K562 (cell line): Measurements from ENCODE around the gene CCT3. TPM values are rescaled to one million over a fixed set of nuclear protein-coding genes. Genes with fewer than 3 reads are reported as not detected.
A peak's percentile ranks its signal among the peaks of the same experiment; 100 is the strongest.

ENCODE experiments used
- ATAC-seq: fragments of 200-7000 bp; cut with Tn5 transposase; 3 replicates; pipeline ENCODE4 v1.9.1; 2020; ENCODE audit warnings: moderate library complexity
- BruUV-seq: library from RNA; stranded (reverse); fragments of 400-500 nt; replicated peaks from 2 replicates; lab custom pipeline; 2021; lab: Mats Ljungman, UMichigan
- CTCF ChIA-PET: fragments of 300-600 bp; formaldehyde crosslinking; extraction: SDS; loops from one replicate; lab custom pipeline; 2021; ENCODE audit warnings: low intra/inter-chr PET ratio; lab: Yijun Ruan, JAX
- POLR2A ChIA-PET: fragments of 300-600, 350-650 bp; sonication (Branson Sonifier 250); formaldehyde crosslinking; extraction: SDS; loops from one replicate; lab custom pipeline; 2021; ENCODE audit warnings: antibody characterized with exemption, inconsistent platforms; lab: Yijun Ruan, JAX
- DNase-seq, 4 experiments: peaks; one replicate each; pipeline versions ENCODE4 v3.0.0 to v3.0.0-alpha.2; 2011 to 2018; ENCODE audit warnings: low spot score in 3 of 4, mixed read lengths in 3 of 4; ENCODE audit errors: extremely low read depth in 1 of 4
- FAIRE-seq: peaks from 2 replicates; lab custom pipeline; 2011; peaks lifted over from hg19 to GRCh38; lab: Jason Lieb, UNC
- H2AFZ ChIP-seq: 2 replicates; pipeline ENCODE4 v1.6.0; 2011; ENCODE audit warnings: low read depth, low read length, control low read depth, inconsistent platforms
- H3K27ac ChIP-seq: fragments of 200-600 bp; 3 replicates; pipeline ENCODE4 v1.8.0; 2011; ENCODE audit warnings: low read depth, mild to moderate bottlenecking, control low read depth, inconsistent platforms, low read length, moderate library complexity, mixed read lengths; ENCODE audit errors: extremely low read depth
- H3K27me3 ChIP-seq, 2 experiments: fragments of 300-600 bp in 1 of 2; 2 replicates in 1 of 2; 3 replicates in 1 of 2; pipeline versions ENCODE4 v1.6.0 to v1.8.0; 2011; ENCODE audit warnings: inconsistent platforms in 2 of 2, low read length in 2 of 2, mild to moderate bottlenecking in 1 of 2, mixed read lengths in 1 of 2, moderate library complexity in 1 of 2; ENCODE audit not compliant: control insufficient read depth in 2 of 2, insufficient read depth in 2 of 2
- H3K36me3 ChIP-seq: fragments of 300-600 bp; 3 replicates; pipeline ENCODE4 v1.8.0; 2011; ENCODE audit warnings: mild to moderate bottlenecking, low read length, inconsistent platforms; ENCODE audit not compliant: control insufficient read depth, insufficient read depth
- H3K4me1 ChIP-seq, 2 experiments: fragments of 200-600 bp in 1 of 2; replicated peaks in 1 of 2; 2 replicates in 1 of 2; 3 replicates in 1 of 2; pipeline versions ENCODE4 v1.5.1 to v1.8.0; 2011; ENCODE audit warnings: inconsistent platforms in 2 of 2, low read length in 2 of 2, mild to moderate bottlenecking in 1 of 2, mixed read lengths in 1 of 2, moderate library complexity in 1 of 2; ENCODE audit not compliant: control insufficient read depth in 2 of 2, insufficient read depth in 2 of 2
- H3K4me2 ChIP-seq: 2 replicates; pipeline ENCODE4 v1.6.1; 2011; ENCODE audit warnings: low read length, control low read depth, inconsistent platforms, mixed read lengths; ENCODE audit not compliant: insufficient read depth
- H3K4me3 ChIP-seq: fragments of 200-600 bp; sonication (generic), shearing (Covaris generic); 2 replicates; pipeline ENCODE4 v1.5.1; 2016; ENCODE audit warnings: control low read depth, inconsistent platforms
- H3K79me2 ChIP-seq: fragments of 200-600 bp; 3 replicates; pipeline ENCODE4 v1.8.0; 2011; ENCODE audit warnings: low read length, inconsistent platforms; ENCODE audit not compliant: control insufficient read depth, insufficient read depth
- H3K9ac ChIP-seq, 2 experiments: 2 replicates each; pipeline versions ENCODE4 v1.6.0 to v1.6.1; 2011; ENCODE audit warnings: low read depth in 2 of 2, low read length in 2 of 2, control low read depth in 1 of 2, inconsistent platforms in 1 of 2, mild to moderate bottlenecking in 1 of 2, mixed read lengths in 1 of 2; ENCODE audit not compliant: insufficient read depth in 1 of 2
- H3K9me1 ChIP-seq: one replicate; pipeline ENCODE4 v1.6.0; 2011; ENCODE audit warnings: inconsistent platforms, mild to moderate bottlenecking, low read length, moderate library complexity; ENCODE audit not compliant: control insufficient read depth, insufficient read depth
- H3K9me3 ChIP-seq: replicated peaks from 2 replicates; pipeline ENCODE4 v1.5.1; 2011; ENCODE audit warnings: low read depth, low read length, inconsistent platforms; ENCODE audit not compliant: control insufficient read depth, insufficient read depth
- H4K20me1 ChIP-seq: replicated peaks from 2 replicates; pipeline ENCODE4 v1.6.1; 2011; ENCODE audit warnings: low read length, inconsistent platforms, mixed read lengths; ENCODE audit not compliant: control insufficient read depth, insufficient read depth
- CHD4 ChIP-seq: fragments of 200-600 bp; sonication (generic); IDR thresholded peaks from 3 replicates; pipeline ENCODE4 v1.6.1; 2012; ENCODE audit warnings: low read depth, mild to moderate bottlenecking, mixed read lengths, low read length, inconsistent platforms; ENCODE audit not compliant: insufficient read depth, insufficient replicate concordance, poor library complexity, severe bottlenecking
- CXXC5 ChIP-seq: fragments of 250-450 bp; sonication (Bioruptor Pico); IDR thresholded peaks from 2 replicates; pipeline ENCODE4 v1.8.0; 2022; ENCODE audit warnings: inconsistent platforms, mild to moderate bottlenecking, moderate library complexity
- HMG20B ChIP-seq: fragments of 250-450 bp; sonication (Bioruptor Pico); IDR thresholded peaks from 2 replicates; pipeline ENCODE4 v1.5.0; 2021; ENCODE audit warnings: mild to moderate bottlenecking
- MAFG ChIP-seq: fragments of 450-650 bp; conservative IDR thresholded peaks from 2 replicates; pipeline ENCODE4 v1.6.1; 2016; ENCODE audit warnings: missing genetic modification characterization, missing compliant biosample characterization
- MECOM ChIP-seq: fragments of 250-450 bp; sonication (Bioruptor Pico); IDR thresholded peaks from 2 replicates; pipeline ENCODE4 v1.8.0; 2022; ENCODE audit warnings: inconsistent platforms
- POLR2AphosphoS5 ChIP-seq: IDR thresholded peaks from 2 replicates; pipeline ENCODE4 v1.6.1; 2011; ENCODE audit warnings: mild to moderate bottlenecking, low read depth, low read length, moderate library complexity; ENCODE audit not compliant: control insufficient read depth, insufficient read depth
- PRDM10 ChIP-seq: fragments of 450-650 bp; IDR thresholded peaks from 2 replicates; pipeline ENCODE4 v1.6.1; 2018; ENCODE audit not compliant: partially characterized antibody
- PTTG1 ChIP-seq: fragments of 450-650 bp; IDR thresholded peaks from 2 replicates; pipeline ENCODE4 v1.6.1; 2016; ENCODE audit warnings: low read depth, mild to moderate bottlenecking, missing genetic modification characterization, missing compliant biosample characterization
- RAD21 ChIP-seq, 2 experiments: fragments of 250-450 bp in 1 of 2; fragments of 450-650 bp in 1 of 2; sonication (Bioruptor Pico) in 1 of 2; formaldehyde crosslinking in 1 of 2; IDR thresholded peaks in 1 of 2; conservative IDR thresholded peaks in 1 of 2; 2 replicates each; pipeline versions ENCODE4 v1.4.0 to v1.8.0; 2020 to 2022; ENCODE audit warnings: mild to moderate bottlenecking in 2 of 2, moderate library complexity in 1 of 2
- RB1 ChIP-seq: fragments of 450-650 bp; IDR thresholded peaks from 2 replicates; pipeline ENCODE4 v1.6.1; 2017; ENCODE audit warnings: low read depth, mild to moderate bottlenecking
- SP1 ChIP-seq: sonication (generic); formaldehyde crosslinking; IDR thresholded peaks from 2 replicates; pipeline ENCODE4 v1.8.1; 2022; ENCODE audit warnings: mild to moderate bottlenecking, missing genetic modification reagents
- STAT5A ChIP-seq: IDR thresholded peaks from 2 replicates; pipeline ENCODE4 v1.6.1; 2012; ENCODE audit warnings: low read length, inconsistent platforms, borderline replicate concordance
- ZC3H11A ChIP-seq: IDR thresholded peaks from 2 replicates; pipeline ENCODE4 v1.6.1; 2012; ENCODE audit warnings: low read depth, low read length, improper control_type of control experiment
- ZNF165 ChIP-seq: fragments of 250-450 bp; sonication (Bioruptor Pico); IDR thresholded peaks from 2 replicates; pipeline ENCODE4 v1.4.0; 2020; ENCODE audit warnings: borderline replicate concordance
- WGBS: fragments of 100-300 bp; shearing (Covaris generic); methylation state at CpG from one replicate; pipeline ENCODE4 v1.1.6; 2016; ENCODE audit warnings: low coverage, mixed read lengths; ENCODE audit not compliant: insufficient coverage; ENCODE audit errors: missing lambda C conversion rate; 5-methylcytosine and 5-hydroxymethylcytosine counted together
- in situ Hi-C: fragments of 300-500 bp; cut with MboI; formaldehyde crosslinking; loops from 4 replicates; pipeline ENCODE4 v1.15.0; 2018; ENCODE audit warnings: inconsistent platforms, mixed read lengths
- intact Hi-C: fragments of 100-400 bp; cut with micrococcal nuclease; formaldehyde crosslinking; loops from 2 replicates; pipeline ENCODE4 v1.14.2; 2022
- polyA plus RNA-seq, 8 experiments: library from polyadenylated mRNA; depleted of rRNA in 4 of 8; stranded (reverse) in 5 of 8; unstranded in 3 of 8; fragments of >200 nt; fragmentation: Nextera tagmentation in 2 of 8; fragmentation: Illumina TruSeq in 1 of 8; extraction: Ambion mirVana in 2 of 8; extraction: Trizol in 1 of 8; gene quantifications; 2 replicates each; pipeline versions ENCODE4 v1.2.1 to v1.2.3, GENCODE V29; 2011 to 2014; ENCODE audit warnings: inconsistent platforms in 1 of 8, missing spikeins in 1 of 8
- total RNA-seq, 7 experiments: library from RNA; depleted of rRNA in 6 of 7; stranded (reverse); fragments of >200 nt in 6 of 7; fragmentation: Illumina TruSeq in 2 of 7; extraction: Trizol in 2 of 7; gene quantifications; 2 replicates each; pipeline versions ENCODE4 v1.2.1 to v1.2.3, GENCODE V29; 2011 to 2021; ENCODE audit warnings: low replicate concordance in 1 of 7

Gene CCT3
- total and polyA plus RNA-seq, 9 of the 15 experiments (the other 6 are each of a cell fraction or from before 2014, with no cell fraction given) = 475 to 1,167 (median 610) TPM

GRCh38 chr1:156356875-156357534 is 18.9 kb upstream of the CCT3 start:
- ChIA-PET POLR2A (interaction anchor here (0.5 to 0.9 kb wide), 2 partner anchors 8 to 9 kb away, joined by 3 to 5 read pairs; no protein-coding TSS in a partner anchor), CTCF (interaction anchor here (2.8 kb wide), 1 partner anchor 88 kb away, joined by 23 read pairs; no protein-coding TSS in a partner anchor)
- Histone ChIP-seq H4K20me1 (no peaks in the 10 kb centered on the region), H3K36me3 (no peaks in the 10 kb centered on the region), H3K9me3 (no peaks in the 10 kb centered on the region), H3K4me3 (no peak overlapping the region), H3K4me2 (peak overlapping the region; percentile 52), H3K9ac (peak overlapping the region in 1 of 2 experiments; percentile 80; a peak in 1 of 4 replicates), H3K27me3 (peaks cover 20 to 22% of the 10 kb centered on the region in 2 experiments), H2AFZ (0 out of 2 replicates have a peak overlapping the region, but pooled peaks have one; percentile 22), H3K9me1 (no peaks in the 10 kb centered on the region), H3K79me2 (no peaks in the 10 kb centered on the region), H3K4me1 (peaks cover 0 to 6% of the 10 kb centered on the region in 2 experiments; a peak in 2 of 5 replicates), H3K27ac (no peak overlapping the region)
- BruUV-seq = no TSS peak
- in situ Hi-C loops (no loop called here), intact Hi-C loops (no loop called here)
- WGBS = 11% methylated on average over 17 of the region's 22 CpGs
- DNase-seq (peak; percentile 74 to 89 (median 82)), FAIRE-seq (peak; percentile 57), ATAC-seq (peak; percentile 98)
- TF ChIP-seq CXXC5 (CRISPR knock-in tag) (no peak), MECOM (CRISPR knock-in tag) (no peak), ZNF165 (CRISPR knock-in tag) (no peak), POLR2AphosphoS5 (no peak), PTTG1 (tag) (no peak), CHD4 (no peak), RB1 (0 out of 2 replicates have a peak, but pooled peaks have one; percentile 50), ZC3H11A (no peak), STAT5A (no peak), SP1 (CRISPR knock-in tag) (peak; percentile 34; the same call in 1 of the 2 replicates), RAD21 (CRISPR knock-in tag; conservative IDR thresholded peaks at IDR 0.05 in 1 of 2, IDR thresholded peaks at IDR 0.05 in 1 of 2) (peak; percentile 37 to 57; a peak in 3 of 4 replicates), PRDM10 (no peak), HMG20B (no peak), MAFG (no peak)
